IMR-90 (cell line): ENCODE results near the gene IL17F. TPM values are rescaled to one million over a fixed set of nuclear protein-coding genes. Genes with fewer than 3 reads are reported as not detected.

ENCODE experiments used
- ATAC-seq: fragments of 200-7000 bp; cut with Tn5 transposase; 2 replicates; pipeline ENCODE4 v1.9.1; 2020; ENCODE audit warnings: low read depth, mild to moderate bottlenecking, moderate library complexity
- BruUV-seq: library from RNA; stranded (reverse); fragments of 400-500 nt; replicated peaks from 2 replicates; lab custom pipeline; 2021; lab: Mats Ljungman, UMichigan
- CTCF ChIA-PET: fragments of 300-600 bp; formaldehyde crosslinking; extraction: SDS; loops from one replicate; lab custom pipeline; 2021; ENCODE audit warnings: antibody characterized with exemption; lab: Yijun Ruan, JAX
- POLR2A ChIA-PET: fragments of 300-600 bp; sonication (Branson Sonifier 250); formaldehyde crosslinking; loops from one replicate; lab custom pipeline; 2022; ENCODE audit warnings: antibody characterized with exemption; ENCODE audit not compliant: unreplicated experiment; lab: Charles Lee
- DNase-seq: peaks from one replicate; pipeline ENCODE4 v3.0.0; 2013
- H2AFZ ChIP-seq: replicated peaks from 2 replicates; pipeline ENCODE3; 2013; ENCODE audit warnings: low read length, mild to moderate bottlenecking; ENCODE audit not compliant: poor library complexity
- H2AK5ac ChIP-seq: 2 replicates; pipeline ENCODE4 v1.6.1; 2013; ENCODE audit warnings: low read depth, low read length, inconsistent platforms
- H2AK9ac ChIP-seq: replicated peaks from 2 replicates; pipeline ENCODE3; 2013; ENCODE audit warnings: mild to moderate bottlenecking, low read depth, low read length, moderate library complexity; ENCODE audit not compliant: poor library complexity
- H2BK120ac ChIP-seq: 2 replicates; pipeline ENCODE4 v1.6.1; 2013; ENCODE audit warnings: low read depth, low read length, inconsistent platforms
- H2BK15ac ChIP-seq: 3 replicates; pipeline ENCODE4 v1.6.1; 2013; ENCODE audit warnings: low read depth, low read length, inconsistent platforms
- H2BK20ac ChIP-seq: 2 replicates; pipeline ENCODE4 v1.6.1; 2013; ENCODE audit warnings: low read depth, mild to moderate bottlenecking, inconsistent platforms, low read length, moderate library complexity
- H2BK5ac ChIP-seq: 2 replicates; pipeline ENCODE4 v1.6.1; 2013; ENCODE audit warnings: mild to moderate bottlenecking, low read depth, low read length, inconsistent platforms; ENCODE audit not compliant: poor library complexity, severe bottlenecking
- H3K14ac ChIP-seq: replicated peaks from 2 replicates; pipeline ENCODE4 v1.6.1; 2013; ENCODE audit warnings: low read depth, low read length, inconsistent platforms
- H3K18ac ChIP-seq: 2 replicates; pipeline ENCODE4 v1.6.1; 2013; ENCODE audit warnings: low read depth, low read length, control low read depth
- H3K23ac ChIP-seq: 2 replicates; pipeline ENCODE4 v1.6.1; 2013; ENCODE audit warnings: low read depth, low read length, inconsistent platforms
- H3K27ac ChIP-seq: 2 replicates; pipeline ENCODE4 v1.5.1; 2013; ENCODE audit warnings: mild to moderate bottlenecking, control low read depth, low read length; ENCODE audit not compliant: insufficient read depth
- H3K27me3 ChIP-seq: 2 replicates; pipeline ENCODE4 v1.6.1; 2013; ENCODE audit warnings: low read length; ENCODE audit not compliant: control insufficient read depth, insufficient read depth
- H3K36me3 ChIP-seq: 2 replicates; pipeline ENCODE4 v1.6.1; 2013; ENCODE audit warnings: low read length, mixed read lengths; ENCODE audit not compliant: control insufficient read depth, insufficient read depth
- H3K4ac ChIP-seq: 2 replicates; pipeline ENCODE4 v1.6.1; 2013; ENCODE audit warnings: low read depth, low read length, inconsistent platforms
- H3K4me1 ChIP-seq: 2 replicates; pipeline ENCODE4 v1.6.1; 2013; ENCODE audit warnings: low read length, mixed read lengths; ENCODE audit not compliant: control insufficient read depth, insufficient read depth
- H3K4me2 ChIP-seq: 2 replicates; pipeline ENCODE4 v1.6.1; 2013; ENCODE audit warnings: low read depth, mild to moderate bottlenecking, control low read depth, low read length, moderate library complexity
- H3K4me3 ChIP-seq: 2 replicates; pipeline ENCODE4 v1.5.1; 2013; ENCODE audit warnings: low read depth, mild to moderate bottlenecking, control low read depth, low read length, moderate library complexity; ENCODE audit not compliant: insufficient read depth
- H3K56ac ChIP-seq: 2 replicates; pipeline ENCODE4 v1.6.1; 2013; ENCODE audit warnings: low read length, inconsistent platforms; ENCODE audit not compliant: insufficient read depth; ENCODE audit errors: extremely low read depth
- H3K79me1 ChIP-seq, 2 experiments: 2 replicates each; pipeline ENCODE4 v1.6.1; 2013; ENCODE audit warnings: low read length in 2 of 2, inconsistent platforms in 1 of 2, low read depth in 1 of 2
- H3K9ac ChIP-seq: 2 replicates; pipeline ENCODE4 v1.6.1; 2013; ENCODE audit warnings: low read depth, low read length, control low read depth
- H3K9me1 ChIP-seq: 2 replicates; pipeline ENCODE4 v1.6.1; 2013; ENCODE audit warnings: low read length, inconsistent platforms; ENCODE audit not compliant: insufficient read depth
- H3K9me3 ChIP-seq: 2 replicates; pipeline ENCODE4 v1.6.1; 2013; ENCODE audit warnings: low read length; ENCODE audit not compliant: control insufficient read depth, insufficient read depth
- H4K20me1 ChIP-seq: 2 replicates; pipeline ENCODE4 v1.6.1; 2013; ENCODE audit warnings: low read length, inconsistent platforms; ENCODE audit not compliant: insufficient read depth
- H4K5ac ChIP-seq: 2 replicates; pipeline ENCODE4 v1.6.1; 2013; ENCODE audit warnings: mild to moderate bottlenecking, low read depth, low read length, control low read depth
- H4K8ac ChIP-seq, 2 experiments: 2 replicates each; pipeline ENCODE4 v1.6.1; 2013; ENCODE audit warnings: low read depth in 2 of 2, low read length in 2 of 2, control low read depth in 1 of 2, inconsistent platforms in 1 of 2
- H4K91ac ChIP-seq: 2 replicates; pipeline ENCODE4 v1.6.1; 2013; ENCODE audit warnings: low read depth, low read length, inconsistent platforms; ENCODE audit not compliant: insufficient read depth
- FOS ChIP-seq: fragments of 150-350 bp; IDR thresholded peaks from 2 replicates; pipeline ENCODE4 v1.6.1; 2016; ENCODE audit warnings: low read depth, low read length
- MAFK ChIP-seq: IDR thresholded peaks from 2 replicates; pipeline ENCODE4 v1.6.1; 2012; ENCODE audit warnings: low read depth, low read length, improper control_type of control experiment
- MXI1 ChIP-seq: IDR thresholded peaks from 2 replicates; pipeline ENCODE4 v1.6.1; 2012; ENCODE audit warnings: low read depth, mild to moderate bottlenecking, low read length, moderate library complexity, borderline replicate concordance
- RAD21 ChIP-seq: IDR thresholded peaks from 2 replicates; pipeline ENCODE4 v1.6.1; 2012; ENCODE audit warnings: low read length, improper control_type of control experiment
- RFX5 ChIP-seq: IDR thresholded peaks from 2 replicates; pipeline ENCODE4 v1.8.0; 2012; ENCODE audit warnings: low read depth, mild to moderate bottlenecking, low read length, moderate library complexity
- SMC3 ChIP-seq: fragments of 150-350 bp; IDR thresholded peaks from 2 replicates; pipeline ENCODE4 v1.6.1; 2016; ENCODE audit warnings: low read depth, mild to moderate bottlenecking, antibody characterized with exemption, low read length, moderate library complexity
- WGBS, 2 experiments: methylation state at CpG; one replicate each; pipeline versions ENCODE4 v1.1.5 to v1.1.7; 2013; ENCODE audit warnings: missing lambda C conversion rate in 2 of 2; ENCODE audit not compliant: insufficient read length in 1 of 2; ENCODE audit errors: extremely low coverage in 2 of 2; 5-methylcytosine and 5-hydroxymethylcytosine counted together
- dilution Hi-C: fragments of 300-500 bp; cut with HindIII; formaldehyde crosslinking; loops from one replicate; pipeline ENCODE4 v1.14.3; 2018; ENCODE audit warnings: low sequenced_read_pairs; ENCODE audit not compliant: unreplicated experiment
- in situ Hi-C: fragments of 300-500 bp; cut with MboI; formaldehyde crosslinking; loops from 3 replicates; pipeline ENCODE4 v1.14.3; 2019; ENCODE audit warnings: low sequenced_read_pairs, inconsistent platforms, mixed read lengths
- intact Hi-C: fragments of 100-400 bp; cut with micrococcal nuclease; formaldehyde crosslinking; loops from 2 replicates; pipeline ENCODE4 v1.10.0; 2022
- polyA plus RNA-seq, 3 experiments: library from polyadenylated mRNA; depleted of rRNA; stranded (reverse); fragments of >200 nt; gene quantifications; 2 replicates each; pipeline ENCODE4 v1.2.3, GENCODE V29; 2012; ENCODE audit warnings: low replicate concordance in 1 of 3
- total RNA-seq: library from RNA; depleted of rRNA; stranded (reverse); fragments of >200 nt; gene quantifications from 2 replicates; pipeline ENCODE4 v1.2.3, GENCODE V29; 2012
- TF ChIP-seq, protein P1 (sequence below): fragments of 150-350 bp; IDR thresholded peaks from 2 replicates; pipeline ENCODE4 v1.6.1; 2016; ENCODE audit warnings: low read depth, mild to moderate bottlenecking, low read length, moderate library complexity, borderline replicate concordance

The IL17F gene
- total and polyA plus RNA-seq, 2 of the 4 experiments (the other 2 are of a cell fraction), result not detected

GRCh38 chr6:52195886-52196285, 48.4 kb downstream of the IL17F start:
- Histone ChIP-seq H3K14ac (no peak overlapping the region), H4K91ac (no peak overlapping the region), H3K18ac (no peak overlapping the region), H3K27ac (no peak overlapping the region), H3K56ac (no peak overlapping the region), H3K36me3 (no peaks in the 10 kb centered on the region), H3K23ac (no peak overlapping the region), H3K4ac (no peak overlapping the region), H3K4me2 (no peak overlapping the region), H4K5ac (no peak overlapping the region), H3K9me3 (peaks cover 3% of the 10 kb centered on the region; the same call in 1 of the 2 replicates), H4K8ac (no peak overlapping the region), H3K4me3 (no peak overlapping the region), H3K4me1 (no peaks in the 10 kb centered on the region), H2AFZ (no peak overlapping the region), H3K27me3 (no peaks in the 10 kb centered on the region), H2BK20ac (no peak overlapping the region), H3K79me1 (no peaks in the 10 kb centered on the region), H2BK15ac (no peak overlapping the region), H2AK9ac (no peak overlapping the region), H2BK120ac (no peak overlapping the region), H4K20me1 (no peaks in the 10 kb centered on the region), H3K9ac (no peak overlapping the region), H3K9me1 (no peaks in the 10 kb centered on the region), H2AK5ac (no peak overlapping the region), H2BK5ac (no peak overlapping the region)
- WGBS, 2 experiments, result no CpG with 5 or more reads among the region's 2 CpGs
- TF ChIP-seq SMC3, result no peak
- no peak for TF ChIP-seq RFX5
- TF ChIP-seq RAD21, result no peak
- TF ChIP-seq MAFK, result peak; percentile 21; the same call in 1 of the 2 replicates
- TF ChIP-seq MXI1, result no peak
- no peak for TF ChIP-seq FOS
- TF ChIP-seq, protein P1, sequence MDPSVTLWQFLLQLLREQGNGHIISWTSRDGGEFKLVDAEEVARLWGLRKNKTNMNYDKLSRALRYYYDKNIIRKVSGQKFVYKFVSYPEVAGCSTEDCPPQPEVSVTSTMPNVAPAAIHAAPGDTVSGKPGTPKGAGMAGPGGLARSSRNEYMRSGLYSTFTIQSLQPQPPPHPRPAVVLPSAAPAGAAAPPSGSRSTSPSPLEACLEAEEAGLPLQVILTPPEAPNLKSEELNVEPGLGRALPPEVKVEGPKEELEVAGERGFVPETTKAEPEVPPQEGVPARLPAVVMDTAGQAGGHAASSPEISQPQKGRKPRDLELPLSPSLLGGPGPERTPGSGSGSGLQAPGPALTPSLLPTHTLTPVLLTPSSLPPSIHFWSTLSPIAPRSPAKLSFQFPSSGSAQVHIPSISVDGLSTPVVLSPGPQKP, result no peak
- no peak for DNase-seq
- ChIA-PET CTCF (no interaction called here), POLR2A (no interaction called here)
- no TSS peak for BruUV-seq
- in situ Hi-C loops, result no loop called here
- ATAC-seq, result no peak
- intact Hi-C loops, result no loop called here
- dilution Hi-C loops, result no loop called here
